ENCODE data around the gene DHX58. TPM values are rescaled to one million over a fixed set of nuclear protein-coding genes. Genes with fewer than 3 reads are reported as not detected.

Gene DHX58
- total and polyA plus RNA-seq, 2 of the 4 experiments (the other 2 are of a cell fraction): 1.1 to 2.8 TPM

DNA sequence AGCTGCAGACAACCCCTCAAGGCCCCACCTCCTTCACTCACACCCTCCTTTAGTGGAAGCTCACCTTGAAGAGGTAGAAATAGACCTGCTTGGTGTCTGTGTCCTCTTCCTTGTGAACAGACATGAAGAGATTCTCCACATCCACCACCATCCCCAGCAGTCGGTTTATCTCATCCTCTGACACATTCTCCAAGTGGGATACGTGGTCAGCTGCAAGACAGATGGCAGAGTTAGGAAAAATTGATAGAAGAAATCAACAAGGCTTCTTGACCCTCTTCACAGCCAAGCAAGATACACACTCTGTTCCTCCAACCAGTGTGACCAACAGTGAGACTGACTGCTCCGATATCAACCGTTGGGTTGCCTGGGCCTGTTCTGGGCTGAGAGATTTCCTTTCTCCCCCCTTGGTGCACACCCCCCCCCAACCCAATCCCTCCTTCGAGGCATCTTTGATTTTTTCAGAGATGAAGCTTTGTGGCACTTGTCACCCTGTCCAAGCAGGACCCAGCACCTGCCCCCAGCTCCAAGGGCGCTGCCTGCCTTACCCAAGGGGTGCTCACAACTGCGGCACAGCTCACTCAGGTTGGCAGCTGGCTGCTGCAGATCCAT, 7.8 kb upstream of the DHX58 start (continued):
- TF ChIP-seq NFE2L2 (IDR thresholded peaks at IDR 0.05; ENCODE audit: low read depth, low read length): no peak

DNA sequence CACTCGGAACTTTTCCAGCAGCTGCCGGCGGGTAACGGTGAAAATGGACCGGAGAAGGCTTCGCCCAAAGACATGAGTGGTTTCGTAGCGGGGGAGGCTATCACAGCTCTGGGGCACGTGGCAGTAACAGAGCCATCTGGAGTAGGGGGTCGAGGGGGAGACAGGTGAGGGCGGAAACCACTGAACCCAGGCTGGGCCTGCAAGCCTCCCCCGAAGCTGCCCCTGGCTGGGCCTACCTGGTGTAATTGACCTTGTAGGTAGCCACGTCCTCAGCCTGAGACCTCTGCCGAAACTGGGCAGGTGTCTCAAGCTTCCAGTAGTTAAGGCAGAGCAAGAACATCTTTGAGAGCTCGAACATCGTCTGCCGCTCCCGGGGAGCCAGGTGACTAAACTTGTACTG, 6.8 kb upstream of the DHX58 start:
- H3K27ac ChIP-seq (ENCODE audit: insufficient read depth, low read length): no peak overlapping the region
- in situ Hi-C loops (cut with MboI; ENCODE audit: low sequenced_read_pairs): no loop called here
- H3K4me2 ChIP-seq (ENCODE audit: low read depth, low read length): no peak overlapping the region
- no peak overlapping the region for H2BK20ac ChIP-seq (ENCODE audit: low read depth, low read length)
- DNase-seq: no peak
- peak overlapping the region; percentile 86 for H2AK9ac ChIP-seq (replicated peaks; ENCODE audit: low read depth, low read length, poor library complexity)
- peaks cover 3% of the 10 kb centered on the region; the same call in 1 of the 2 replicates for H4K20me1 ChIP-seq (ENCODE audit: insufficient read depth, low read length)
- H3K4ac ChIP-seq (ENCODE audit: low read depth, low read length): no peak overlapping the region
- no peaks in the 10 kb centered on the region for H3K9me3 ChIP-seq (ENCODE audit: control insufficient read depth, insufficient read depth, low read length)
- CTCF ChIA-PET: interaction anchor here (1.6 kb wide), 1 partner anchor 18 kb away, joined by 4 read pairs; no protein-coding TSS in a partner anchor
- H3K4me3 ChIP-seq (ENCODE audit: insufficient read depth, low read depth, low read length): no peak overlapping the region
- H4K5ac ChIP-seq (ENCODE audit: low read depth, low read length): no peak overlapping the region
- no peak overlapping the region for H2BK120ac ChIP-seq (ENCODE audit: low read depth, low read length)
- H2BK15ac ChIP-seq (ENCODE audit: low read depth, low read length): no peak overlapping the region
- no peak overlapping the region for H3K18ac ChIP-seq (ENCODE audit: low read depth, low read length)
- no peak overlapping the region for H3K56ac ChIP-seq (ENCODE audit: extremely low read depth, insufficient read depth, low read length)
- H3K4me1 ChIP-seq (ENCODE audit: control insufficient read depth, insufficient read depth, low read length): peaks cover 7% of the 10 kb centered on the region
- H3K79me1 ChIP-seq (ENCODE audit: low read depth in 1 of 2, low read length in 2 of 2): peaks cover 10 to 12% of the 10 kb centered on the region in 2 experiments; a peak in 3 of 4 replicates
- no peak overlapping the region for H2BK5ac ChIP-seq (ENCODE audit: low read depth, low read length, poor library complexity, severe bottlenecking)
- H3K23ac ChIP-seq (ENCODE audit: low read depth, low read length): no peak overlapping the region
- H3K27me3 ChIP-seq (ENCODE audit: control insufficient read depth, insufficient read depth, low read length): no peaks in the 10 kb centered on the region
- ATAC-seq (ENCODE audit: low read depth): no peak
- whole genome bisulfite sequencing, 2 experiments (ENCODE audit: extremely low coverage in 2 of 2, insufficient read length in 1 of 2): 100% methylated on average over 4 of the region's 18 CpGs; no CpG with 5 or more reads in 1 of the 2 experiments
- no peak overlapping the region for H4K8ac ChIP-seq (ENCODE audit: low read depth in 2 of 2, low read length in 2 of 2)
- no peak overlapping the region for H3K9ac ChIP-seq (ENCODE audit: low read depth, low read length)
- no peak overlapping the region for H4K91ac ChIP-seq (ENCODE audit: insufficient read depth, low read depth, low read length)
- no TSS peak for BruUV-seq (replicated peaks)
- dilution Hi-C loops (cut with HindIII; ENCODE audit: low sequenced_read_pairs, unreplicated experiment): no loop called here
- peaks cover 4% of the 10 kb centered on the region; the same call in 1 of the 2 replicates for H3K9me1 ChIP-seq (ENCODE audit: insufficient read depth, low read length)
- H3K14ac ChIP-seq (replicated peaks; ENCODE audit: low read depth, low read length): no peak overlapping the region
- H2AK5ac ChIP-seq (ENCODE audit: low read depth, low read length): no peak overlapping the region
- intact Hi-C loops (cut with micrococcal nuclease): no loop called here
- peaks cover 30% of the 10 kb centered on the region for H3K36me3 ChIP-seq (ENCODE audit: control insufficient read depth, insufficient read depth, low read length)
- H2AFZ ChIP-seq (replicated peaks; ENCODE audit: low read length, poor library complexity): no peak overlapping the region
- POLR2A ChIA-PET (ENCODE audit: unreplicated experiment): no interaction called here
- no peak for TF ChIP-seq MXI1 (IDR thresholded peaks at IDR 0.05; ENCODE audit: borderline replicate concordance, low read depth, low read length)
- TF ChIP-seq MAFK (IDR thresholded peaks at IDR 0.05; ENCODE audit: low read depth, low read length): no peak
- no peak for TF ChIP-seq BHLHE40 (IDR thresholded peaks at IDR 0.05; ENCODE audit: low read depth, low read length)
- no peak for TF ChIP-seq RCOR1 (IDR thresholded peaks at IDR 0.05; ENCODE audit: insufficient replicate concordance, low read length)
- TF ChIP-seq NFE2L2 (IDR thresholded peaks at IDR 0.05; ENCODE audit: low read depth, low read length): no peak
- TF ChIP-seq, protein P1, sequence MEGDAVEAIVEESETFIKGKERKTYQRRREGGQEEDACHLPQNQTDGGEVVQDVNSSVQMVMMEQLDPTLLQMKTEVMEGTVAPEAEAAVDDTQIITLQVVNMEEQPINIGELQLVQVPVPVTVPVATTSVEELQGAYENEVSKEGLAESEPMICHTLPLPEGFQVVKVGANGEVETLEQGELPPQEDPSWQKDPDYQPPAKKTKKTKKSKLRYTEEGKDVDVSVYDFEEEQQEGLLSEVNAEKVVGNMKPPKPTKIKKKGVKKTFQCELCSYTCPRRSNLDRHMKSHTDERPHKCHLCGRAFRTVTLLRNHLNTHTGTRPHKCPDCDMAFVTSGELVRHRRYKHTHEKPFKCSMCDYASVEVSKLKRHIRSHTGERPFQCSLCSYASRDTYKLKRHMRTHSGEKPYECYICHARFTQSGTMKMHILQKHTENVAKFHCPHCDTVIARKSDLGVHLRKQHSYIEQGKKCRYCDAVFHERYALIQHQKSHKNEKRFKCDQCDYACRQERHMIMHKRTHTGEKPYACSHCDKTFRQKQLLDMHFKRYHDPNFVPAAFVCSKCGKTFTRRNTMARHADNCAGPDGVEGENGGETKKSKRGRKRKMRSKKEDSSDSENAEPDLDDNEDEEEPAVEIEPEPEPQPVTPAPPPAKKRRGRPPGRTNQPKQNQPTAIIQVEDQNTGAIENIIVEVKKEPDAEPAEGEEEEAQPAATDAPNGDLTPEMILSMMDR (conservative IDR thresholded peaks at IDR 0.05; ENCODE audit: low read depth, low read length): no peak
- no peak for TF ChIP-seq POLR2A (IDR thresholded peaks at IDR 0.05; ENCODE audit: low read depth, low read length)
- no peak for TF ChIP-seq SMC3 (IDR thresholded peaks at IDR 0.05; ENCODE audit: low read depth, low read length)
- no peak for TF ChIP-seq FOS (IDR thresholded peaks at IDR 0.05; ENCODE audit: low read depth, low read length)
- no peak for TF ChIP-seq CHD1 (IDR thresholded peaks at IDR 0.05; ENCODE audit: low read depth, low read length)
- TF ChIP-seq MAZ (IDR thresholded peaks at IDR 0.05; ENCODE audit: borderline replicate concordance, low read depth, low read length): no peak
- TF ChIP-seq, protein P2, sequence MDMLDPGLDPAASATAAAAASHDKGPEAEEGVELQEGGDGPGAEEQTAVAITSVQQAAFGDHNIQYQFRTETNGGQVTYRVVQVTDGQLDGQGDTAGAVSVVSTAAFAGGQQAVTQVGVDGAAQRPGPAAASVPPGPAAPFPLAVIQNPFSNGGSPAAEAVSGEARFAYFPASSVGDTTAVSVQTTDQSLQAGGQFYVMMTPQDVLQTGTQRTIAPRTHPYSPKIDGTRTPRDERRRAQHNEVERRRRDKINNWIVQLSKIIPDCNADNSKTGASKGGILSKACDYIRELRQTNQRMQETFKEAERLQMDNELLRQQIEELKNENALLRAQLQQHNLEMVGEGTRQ (IDR thresholded peaks at IDR 0.05; ENCODE audit: low read depth, low read length): no peak
- TF ChIP-seq CEBPB (IDR thresholded peaks at IDR 0.05; ENCODE audit: low read depth, low read length): no peak
- no peak for TF ChIP-seq RFX5 (IDR thresholded peaks at IDR 0.05; ENCODE audit: low read depth, low read length)
